Eye (tissue), 1 donor: Measurements from ENCODE around the gene PTCHD4.
A peak's percentile ranks its signal among the peaks of the same experiment; 100 is the strongest.

ENCODE experiments used
- DNase-seq: peaks from one replicate; pipeline ENCODE4 v3.0.0-alpha.2; 2015

PTCHD4 gene

GRCh38 chr6:48099713-48100587 lies 11.0 kb downstream of the PTCHD4 start:
- no peak for DNase-seq

GRCh38 chr6:48098923-48099322 lies 12.1 kb downstream of the PTCHD4 start:
- no peak for DNase-seq

- DNase-seq: peak; percentile 17
Observed at GRCh38 chr6:48092550-48093217, 18.3 kb downstream of the PTCHD4 start.

GRCh38 chr6:48090546-48090945 lies 20.5 kb downstream of the PTCHD4 start:
- DNase-seq: peak; percentile 17

- DNase-seq: no peak
Observed at GRCh38 chr6:48087448-48087847, 23.5 kb downstream of the PTCHD4 start.

GRCh38 chr6:48086187-48086586 lies 24.8 kb downstream of the PTCHD4 start:
- DNase-seq: no peak

- DNase-seq: no peak
Observed at GRCh38 chr6:48085131-48085741, 25.8 kb downstream of the PTCHD4 start.

- no peak for DNase-seq
Observed at GRCh38 chr6:48084201-48084600, 26.8 kb downstream of the PTCHD4 start.

- DNase-seq: no peak
Observed at GRCh38 chr6:48080227-48081009, 30.6 kb downstream of the PTCHD4 start.

GRCh38 chr6:48078120-48078519 lies 32.9 kb downstream of the PTCHD4 start:
- no peak for DNase-seq

GRCh38 chr6:48075181-48075580 lies 35.8 kb downstream of the PTCHD4 start:
- DNase-seq: no peak

GRCh38 chr6:48073976-48074767 lies 36.8 kb downstream of the PTCHD4 start:
- DNase-seq: peak; percentile 79

GRCh38 chr6:48071833-48072232 lies 39.2 kb downstream of the PTCHD4 start:
- DNase-seq: no peak

GRCh38 chr6:48069280-48069679 lies 41.7 kb downstream of the PTCHD4 start:
- peak; percentile 56 for DNase-seq

GRCh38 chr6:48068278-48069251 lies 42.4 kb downstream of the PTCHD4 start:
- DNase-seq: peak; percentile 64

GRCh38 chr6:48067886-48068277 lies 43.1 kb downstream of the PTCHD4 start:
- DNase-seq: no peak

- DNase-seq: no peak
Observed at GRCh38 chr6:48067148-48067712, 43.8 kb downstream of the PTCHD4 start.

- DNase-seq: no peak
Observed at GRCh38 chr6:48061265-48061990, 49.6 kb downstream of the PTCHD4 start.
